CD4-positive, alpha-beta T cell treated with Interleukin-4 for 4 hours (primary cell): ENCODE data around the gene GRIN2C.
"Not testable (repeated sequence)": the region's sequence is repeated elsewhere in the genome, so short reads cannot be mapped to it uniquely, and the experiment has no call there.

Source experiments
- DNase-seq: peaks from one replicate; pipeline ENCODE4 v3.0.0-alpha.2; 2020

The GRIN2C gene

GRCh38 chr17:74859459-74860228 is at the start of gene GRIN2C:
GRIN2C (minus strand) TSS chr17:74859885; CDS start chr17:74855092, 4,793 bp downstream.
- DNase-seq, result no peak

- DNase-seq, result not testable (repeated sequence)
Measured at GRCh38 chr17:74909097-74909496, 49.4 kb upstream of the GRIN2C start.

- DNase-seq, result no peak
Measured at GRCh38 chr17:74907012-74907411, 47.3 kb upstream of the GRIN2C start.

- DNase-seq, result not testable (repeated sequence)
Measured at GRCh38 chr17:74906214-74906793, 46.6 kb upstream of the GRIN2C start.

GRCh38 chr17:74904687-74905409 is 45.2 kb upstream of the GRIN2C start:
- no peak for DNase-seq

GRCh38 chr17:74903671-74904070 is 44.0 kb upstream of the GRIN2C start:
- no peak for DNase-seq

GRCh38 chr17:74903034-74903433 is 43.3 kb upstream of the GRIN2C start:
- no peak for DNase-seq

- DNase-seq, result no peak
Measured at GRCh38 chr17:74901353-74902135, 41.9 kb upstream of the GRIN2C start.

- DNase-seq, result no peak
Measured at GRCh38 chr17:74900208-74900607, 40.5 kb upstream of the GRIN2C start.

- DNase-seq, result no peak
Measured at GRCh38 chr17:74898376-74898946, 38.8 kb upstream of the GRIN2C start.

- DNase-seq, result no peak
Measured at GRCh38 chr17:74893936-74894671, 34.4 kb upstream of the GRIN2C start.

- no peak for DNase-seq
Measured at GRCh38 chr17:74892974-74893911, 33.6 kb upstream of the GRIN2C start, which contains the start of gene FADS6. FADS6 (minus strand) TSS chr17:74893633; CDS start chr17:74893595, 38 bp downstream.

- no peak for DNase-seq
Measured at GRCh38 chr17:74892013-74892841, 32.5 kb upstream of the GRIN2C start.

- DNase-seq, result no peak
Measured at GRCh38 chr17:74890554-74890953, 30.9 kb upstream of the GRIN2C start.

GRCh38 chr17:74888469-74888868 is 28.8 kb upstream of the GRIN2C start:
- no peak for DNase-seq

GRCh38 chr17:74883241-74883745 is 23.6 kb upstream of the GRIN2C start:
- no peak for DNase-seq

GRCh38 chr17:74882517-74883240 is 23.0 kb upstream of the GRIN2C start:
- DNase-seq, result no peak

- DNase-seq, result no peak
Measured at GRCh38 chr17:74881073-74881472, 21.4 kb upstream of the GRIN2C start.

- no peak for DNase-seq
Measured at GRCh38 chr17:74879308-74879707, 19.6 kb upstream of the GRIN2C start.
